Upper lobe of left lung (tissue), 6 donors: Measurements from ENCODE around the gene CNTNAP1. TPM values are rescaled to one million over a fixed set of nuclear protein-coding genes. Genes with fewer than 3 reads are reported as not detected.
A peak's percentile ranks its signal among the peaks of the same experiment; 100 is the strongest.
"Not testable (repeated sequence)": the region's sequence is repeated elsewhere in the genome, so short reads cannot be mapped to it uniquely, and the experiment has no call there.

Experiments used
- ATAC-seq, 2 donors: fragments of 200-7000 bp; cut with Tn5 transposase; one replicate each; pipeline ENCODE4 v1.9.1; 2022; ENCODE audit warnings: mild to moderate bottlenecking in 2 of 2, moderate library complexity in 2 of 2; ENCODE audit not compliant: low FRiP score in 2 of 2
- DNase-seq, 2 donors: peaks; one replicate each; pipeline ENCODE4 v3.0.0-alpha.2; 2019 to 2020
- H3K27ac ChIP-seq, 4 donors: fragments of 200-600 bp; sonication (generic); one replicate each; pipeline ENCODE4 v1.5.1; 2016 to 2019
- H3K27me3 ChIP-seq, 4 donors: fragments of 200-600 bp; sonication (generic); one replicate each; pipeline ENCODE4 v1.5.1; 2017 to 2019
- H3K36me3 ChIP-seq, 4 donors: fragments of 200-600 bp; sonication (generic); one replicate each; pipeline ENCODE4 v1.5.1; 2016 to 2019
- H3K4me1 ChIP-seq, 4 donors: fragments of 200-600 bp; sonication (generic); one replicate each; pipeline ENCODE4 v1.5.1; 2018 to 2019
- H3K4me3 ChIP-seq, 4 donors: fragments of 200-600 bp; sonication (generic); one replicate each; pipeline ENCODE4 v1.5.1; 2017 to 2019; ENCODE audit warnings: mild to moderate bottlenecking in 2 of 4, moderate library complexity in 1 of 4
- H3K9me3 ChIP-seq, 4 donors: fragments of 200-600 bp; sonication (generic); one replicate each; pipeline ENCODE4 v1.5.1; 2018 to 2019
- CTCF ChIP-seq, 6 experiments: fragments of 450-650 bp in 4 of 6; fragments of 200-600 bp in 2 of 6; sonication (generic) in 2 of 6; IDR thresholded peaks; one replicate each; pipeline ENCODE4 v1.5.1; 2016 to 2019; ENCODE audit warnings: antibody characterized with exemption in 6 of 6
- EP300 ChIP-seq, 4 donors: sonication (generic); formaldehyde crosslinking; IDR thresholded peaks; one replicate each; pipeline ENCODE4 v1.5.1; 2017; ENCODE audit warnings: antibody characterized with exemption in 4 of 4, control low read depth in 2 of 4
- POLR2A ChIP-seq, 4 donors: fragments of 450-650 bp; IDR thresholded peaks; one replicate each; pipeline ENCODE4 v1.5.1; 2016 to 2017; ENCODE audit warnings: antibody characterized with exemption in 4 of 4, mild to moderate bottlenecking in 2 of 4
- POLR2AphosphoS5 ChIP-seq, 2 donors: sonication (generic); formaldehyde crosslinking; IDR thresholded peaks; one replicate each; pipeline ENCODE4 v1.5.1; 2017; ENCODE audit warnings: antibody characterized with exemption in 2 of 2
- WGBS, 2 donors: methylation state at CpG; one replicate each; pipeline ENCODE4 v1.1.5; 2017 to 2018; 5-methylcytosine and 5-hydroxymethylcytosine counted together
- total RNA-seq, 6 donors: library from RNA; depleted of rRNA in 4 of 6; stranded (reverse); fragments of >200 nt in 4 of 6; gene quantifications; one replicate each; pipeline versions ENCODE4 v1.1.0 to v1.2.1, GENCODE V29; 2016 to 2021
- donor health status: DM: no; HTN: no; CAD: no; lungs with moderate emphysema.
- donor health status: DM: no; HTN: yes; CAD: no; lungs with severe emphysema.

Gene CNTNAP1
- total RNA-seq, 6 donors from 2014 or later, result 1.7 to 37.7 (median 4.3) TPM

GRCh38 chr17:42657824-42658588, 24.3 kb upstream of the CNTNAP1 start:
- Histone ChIP-seq H3K27me3 (peaks cover 0 to 4% (median 0%) of the 10 kb centered on the region in 4 donors), H3K27ac (no peak overlapping the region), H3K4me3 (no peak overlapping the region), H3K4me1 (peaks cover 10 to 33% (median 20%) of the 10 kb centered on the region in 4 donors), H3K9me3 (no peaks in the 10 kb centered on the region), H3K36me3 (no peaks in the 10 kb centered on the region)
- WGBS, 2 donors, result 79 to 90% methylated on average over 9 of the region's 9 CpGs
- TF ChIP-seq POLR2AphosphoS5 (IDR thresholded peaks at IDR 0.05) (no peak), CTCF (IDR thresholded peaks at IDR 0.05) (no peak), POLR2A (IDR thresholded peaks at IDR 0.05) (no peak)
- DNase-seq (no peak), ATAC-seq (no peak)

GRCh38 chr17:42659079-42659931, 23.0 kb upstream of the CNTNAP1 start, which contains the start of gene TUBG2:
TSS of gene TUBG2 (plus strand) at chr17:42659284. CDS start at chr17:42659504, 220 bp downstream.
- DNase-seq (peak; percentile 87 to 96), ATAC-seq (peak; percentile 91 to 94)
- Histone ChIP-seq H3K9me3 (no peaks in the 10 kb centered on the region), H3K27ac (peak within 1 kb of the TSS; percentile 63 to 82 (median 81)), H3K4me3 (peak within 1 kb of the TSS; percentile 33 to 77 (median 72)), H3K4me1 (peaks cover 6 to 21% (median 12%) of the 10 kb centered on the region in 4 donors), H3K36me3 (peaks cover 0 to 12% (median 1%) of the 10 kb centered on the region in 4 donors), H3K27me3 (no peaks in the 10 kb centered on the region)
- no peak for TF ChIP-seq EP300 (IDR thresholded peaks at IDR 0.05)
- peak in 1 of 6 experiments; percentile 25 for TF ChIP-seq CTCF (IDR thresholded peaks at IDR 0.05)
- peak; percentile 23 to 79 for TF ChIP-seq POLR2AphosphoS5 (IDR thresholded peaks at IDR 0.05)
- peak in 2 of 4 donors; percentile 71 to 79 for TF ChIP-seq POLR2A (IDR thresholded peaks at IDR 0.05)
- 1 to 3% methylated on average over 5 to 51 of the region's 59 CpGs for WGBS, 2 donors

- Histone ChIP-seq H3K4me3 (peak overlapping the region in 3 of 4 donors; percentile 68 to 77 (median 76)), H3K4me1 (peaks cover 5 to 19% (median 10%) of the 10 kb centered on the region in 4 donors), H3K27ac (peak overlapping the region in 2 of 4 donors; percentile 80 to 82), H3K36me3 (peaks cover 0 to 13% (median 1%) of the 10 kb centered on the region in 4 donors)
- not testable (repeated sequence) for H3K27me3 ChIP-seq, H3K9me3 ChIP-seq, DNase-seq
- peak in 1 of 2 donors; percentile 30 for ATAC-seq
- WGBS, 2 donors, result 39% methylated on average over 5 of the region's 14 CpGs; no CpG with 5 or more reads in 1 of the 2 donors
These were observed 22.4 kb upstream of the CNTNAP1 start for GRCh38 chr17:42659932-42660274.

- Histone ChIP-seq H3K4me3 (no peak overlapping the region), H3K27ac (no peak overlapping the region), H3K4me1 (peaks cover 5 to 19% (median 10%) of the 10 kb centered on the region in 4 donors), H3K27me3 (no peaks in the 10 kb centered on the region), H3K36me3 (peaks cover 3 to 22% (median 6%) of the 10 kb centered on the region in 4 donors), H3K9me3 (no peaks in the 10 kb centered on the region)
- WGBS, 2 donors, result 73 to 81% methylated on average over 7 of the region's 7 CpGs
- no peak for DNase-seq
- TF ChIP-seq POLR2AphosphoS5 (IDR thresholded peaks at IDR 0.05) (no peak), EP300 (IDR thresholded peaks at IDR 0.05) (no peak), POLR2A (IDR thresholded peaks at IDR 0.05) (no peak)
- peak in 1 of 2 donors; percentile 11 for ATAC-seq
These were observed 21.5 kb upstream of the CNTNAP1 start for GRCh38 chr17:42660692-42661345.

GRCh38 chr17:42665581-42666001, 16.7 kb upstream of the CNTNAP1 start:
- DNase-seq, result peak in 1 of 2 donors; percentile 70
- ATAC-seq, result no peak
- Histone ChIP-seq H3K27me3 (no peaks in the 10 kb centered on the region), H3K4me3 (no peak overlapping the region), H3K4me1 (peaks cover 28 to 36% (median 32%) of the 10 kb centered on the region in 4 donors), H3K36me3 (peaks cover 16 to 52% (median 28%) of the 10 kb centered on the region in 4 donors), H3K9me3 (no peaks in the 10 kb centered on the region), H3K27ac (peak overlapping the region in 3 of 4 donors; percentile 2 to 75 (median 39))
- WGBS, 2 donors, result 87 to 90% methylated on average over 11 to 14 of the region's 14 CpGs
- TF ChIP-seq POLR2AphosphoS5 (IDR thresholded peaks at IDR 0.05) (no peak), POLR2A (IDR thresholded peaks at IDR 0.05) (no peak)

- Histone ChIP-seq H3K4me1 (peaks cover 28 to 41% (median 33%) of the 10 kb centered on the region in 4 donors), H3K36me3 (peaks cover 16 to 57% (median 33%) of the 10 kb centered on the region in 4 donors), H3K27ac (peak overlapping the region in 3 of 4 donors; percentile 58 to 75 (median 70))
- 84 to 99% methylated on average over 8 to 9 of the region's 16 CpGs for WGBS, 2 donors
- not testable (repeated sequence) for ATAC-seq, H3K9me3 ChIP-seq, H3K4me3 ChIP-seq, H3K27me3 ChIP-seq
- DNase-seq, result peak in 1 of 2 donors; percentile 61
These were observed 16.2 kb upstream of the CNTNAP1 start for GRCh38 chr17:42666126-42666525.
